GM04503 (cell line): ENCODE data around the gene TBC1D22A.

ENCODE experiments used
- DNase-seq: peaks from one replicate; pipeline ENCODE4 v3.0.0-alpha.2; 2012; ENCODE audit warnings: low read depth

TBC1D22A gene

DNA sequence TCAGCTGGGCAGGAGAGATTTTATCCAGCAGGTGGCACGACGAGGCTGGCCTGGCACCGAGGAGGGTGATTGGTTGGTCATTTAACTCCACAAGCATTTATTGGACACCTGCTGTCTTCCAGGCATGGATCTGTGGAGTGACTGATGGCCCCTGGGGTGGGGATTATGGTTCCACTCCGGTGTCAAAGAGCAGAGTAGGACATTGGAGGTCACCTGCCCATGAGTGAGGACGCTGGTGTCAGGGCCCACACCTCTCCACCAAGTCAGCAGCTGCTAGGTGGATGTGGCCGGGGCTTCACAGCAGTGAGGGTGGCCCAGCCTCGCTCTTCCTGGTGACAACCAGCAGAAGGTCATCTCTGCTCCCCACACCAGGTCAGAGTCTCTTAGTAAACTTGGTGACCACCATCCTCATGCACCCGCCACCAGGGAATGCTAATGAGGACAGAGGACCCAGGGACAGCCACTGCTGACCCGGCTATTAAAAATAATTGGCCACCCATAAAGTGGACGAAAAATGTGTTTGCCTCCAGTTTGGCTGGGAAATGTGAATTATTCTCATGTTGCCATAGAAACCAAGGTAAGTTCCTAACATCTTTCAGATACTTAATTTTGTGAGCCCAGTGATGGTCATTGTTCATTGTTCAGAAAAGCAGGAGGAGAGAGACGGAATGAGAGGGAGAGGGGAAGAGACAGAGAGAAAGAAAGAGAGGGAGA lies 428.7 kb downstream of the TBC1D22A start:
- DNase-seq: no peak

DNA sequence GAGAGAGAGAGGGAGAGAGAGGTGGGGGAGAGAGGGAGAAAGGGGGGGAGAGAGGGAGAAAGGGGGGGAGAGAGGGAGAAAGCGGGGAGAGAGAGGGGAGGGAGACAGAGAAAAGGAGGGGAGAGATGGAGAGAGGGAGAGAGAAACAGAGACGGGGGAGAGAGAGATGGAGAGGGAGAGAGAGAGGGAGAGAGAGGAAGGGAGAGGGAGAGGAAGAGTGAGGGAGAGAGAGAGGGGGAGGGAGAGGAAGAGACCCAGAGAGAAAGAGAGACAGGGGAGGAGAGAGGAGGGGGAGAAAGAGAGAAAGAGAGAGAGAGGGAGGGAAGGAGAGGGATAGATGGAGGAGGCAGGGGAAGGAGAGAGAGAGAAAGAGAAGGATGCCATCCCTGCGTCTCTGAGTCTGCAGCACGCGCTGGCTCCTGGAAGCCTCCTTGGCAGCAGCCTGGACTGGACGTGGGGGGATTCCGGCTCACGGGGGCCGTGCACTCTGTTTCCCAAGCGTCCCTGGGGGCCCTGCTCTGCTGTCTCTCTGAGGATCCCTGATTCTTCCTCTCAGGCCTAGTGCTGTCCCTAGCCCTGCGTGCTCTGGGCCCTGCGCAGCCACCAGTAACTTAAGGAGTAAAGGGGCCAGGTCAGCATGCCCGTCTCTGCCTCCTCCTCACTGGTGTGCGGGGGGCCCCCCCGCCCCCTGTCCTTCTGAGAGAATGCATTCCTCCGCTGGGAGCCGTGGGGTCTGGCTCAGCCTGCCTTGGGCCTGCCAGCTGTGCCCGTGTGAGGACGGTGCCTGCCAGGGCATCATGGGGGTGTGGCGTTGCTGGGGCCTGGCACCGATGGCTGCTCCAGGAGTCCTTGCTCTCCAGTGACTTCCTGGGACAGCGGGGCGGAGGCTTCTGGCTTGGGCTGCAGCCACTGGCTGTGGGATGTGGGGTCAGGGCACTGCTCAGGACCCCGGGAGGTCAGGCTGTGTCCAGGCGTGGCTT lies 429.5 kb downstream of the TBC1D22A start:
- DNase-seq: no peak

DNA sequence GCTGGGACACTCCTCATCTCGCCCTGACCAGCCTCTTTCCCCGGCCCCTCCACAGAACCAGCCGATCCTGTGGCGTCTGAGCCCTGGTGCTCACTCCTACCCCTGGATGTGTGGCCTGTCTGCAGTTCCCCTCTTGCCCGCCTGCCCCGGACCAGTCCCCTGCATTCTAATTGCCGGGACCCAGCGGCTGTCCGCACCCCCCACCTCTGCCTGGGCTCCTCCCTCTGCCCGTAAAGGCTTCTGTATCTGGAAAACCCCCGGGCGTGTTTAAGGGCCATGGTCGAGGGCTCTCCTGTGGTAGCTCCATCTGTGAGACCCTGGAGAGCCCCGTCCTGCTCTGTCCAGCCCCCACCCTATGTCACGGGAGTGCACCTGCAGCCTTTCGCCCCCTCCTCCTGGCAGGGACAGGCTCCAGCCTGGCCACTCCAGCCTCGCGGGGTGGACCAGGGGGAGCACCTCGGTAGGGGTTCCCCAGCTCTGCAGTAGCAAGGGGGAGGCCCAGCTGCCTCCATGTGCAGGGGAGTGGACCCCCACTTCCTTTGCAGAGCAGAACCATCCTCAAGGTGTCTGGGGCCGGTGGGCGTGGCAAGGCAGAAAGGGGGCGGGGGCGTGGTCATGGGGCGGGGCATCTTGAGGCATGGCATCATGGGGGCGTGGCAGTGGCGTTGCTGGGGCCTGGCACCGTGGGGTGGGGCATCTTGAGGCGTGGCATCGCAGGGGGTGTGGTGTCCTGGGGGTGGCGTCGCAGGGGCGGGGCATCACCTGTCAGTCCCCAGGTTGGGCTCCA lies 430.4 kb downstream of the TBC1D22A start:
- DNase-seq: no peak

DNA sequence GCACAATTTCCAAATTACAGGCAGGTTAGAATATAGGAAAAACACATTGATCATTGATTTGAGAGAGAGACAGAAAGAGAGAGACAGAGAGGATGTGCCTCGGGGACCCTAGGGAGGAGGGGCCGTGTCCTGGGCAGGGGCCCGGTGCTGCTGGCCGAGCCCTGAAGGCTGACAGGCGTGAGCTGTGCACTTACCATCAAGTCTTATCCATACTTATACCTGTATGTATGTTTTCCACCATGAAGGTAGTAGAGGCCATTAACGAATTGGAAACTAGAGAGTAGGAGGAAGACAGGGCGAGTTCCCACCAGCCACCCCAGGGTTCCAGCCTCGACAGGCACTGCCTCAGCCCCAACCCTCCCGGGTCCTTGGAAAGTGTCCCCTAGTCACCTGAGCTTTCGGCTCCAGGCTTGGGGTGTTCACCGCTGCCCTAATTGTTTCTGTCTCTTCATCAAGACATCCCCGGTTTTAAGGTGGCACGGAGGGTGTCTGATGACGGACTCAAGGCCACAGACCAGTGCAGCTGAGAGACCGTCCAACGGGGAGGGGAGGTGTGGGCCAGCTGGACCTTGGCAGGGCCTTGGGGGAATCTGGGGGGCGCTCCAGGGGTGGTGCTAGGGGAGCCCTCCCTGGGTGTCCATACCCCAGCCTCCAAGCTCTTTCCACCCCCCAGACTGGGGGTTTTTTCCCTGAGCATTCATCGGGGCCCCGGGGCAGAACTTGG lies 431.3 kb downstream of the TBC1D22A start:
- DNase-seq: no peak

DNA sequence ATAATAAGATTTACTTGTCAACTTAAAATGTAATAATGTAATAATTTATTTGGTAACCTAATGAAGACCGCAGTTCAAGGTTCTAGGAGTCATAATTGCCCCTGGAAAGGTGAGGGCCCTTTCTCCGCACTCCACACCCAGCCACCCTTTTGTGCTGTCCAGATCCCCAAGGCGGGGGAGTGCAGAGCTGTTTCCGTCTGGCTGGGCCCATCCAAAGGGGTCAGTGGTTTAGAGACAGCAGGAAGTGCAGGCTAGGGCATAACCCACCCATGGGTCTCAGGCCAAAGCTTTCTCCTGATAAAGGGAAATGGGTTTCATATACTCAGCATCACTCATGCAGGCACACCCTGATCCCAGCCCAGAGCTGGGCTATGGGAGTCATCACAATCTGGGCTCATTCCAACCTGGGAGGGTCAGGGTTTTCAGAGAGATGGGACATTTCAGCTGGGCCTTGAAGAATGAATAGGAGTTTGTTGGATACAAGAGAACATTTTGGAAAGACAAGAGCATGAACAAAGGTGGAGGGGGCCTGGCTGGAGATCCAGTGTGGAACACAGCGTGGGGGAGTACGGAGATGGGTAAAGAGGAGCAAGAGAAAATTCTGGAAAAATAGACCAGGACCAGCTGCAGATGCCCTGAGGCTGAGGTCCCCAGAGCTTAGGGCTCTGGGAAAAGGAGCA lies 432.2 kb downstream of the TBC1D22A start:
- no peak for DNase-seq

DNA sequence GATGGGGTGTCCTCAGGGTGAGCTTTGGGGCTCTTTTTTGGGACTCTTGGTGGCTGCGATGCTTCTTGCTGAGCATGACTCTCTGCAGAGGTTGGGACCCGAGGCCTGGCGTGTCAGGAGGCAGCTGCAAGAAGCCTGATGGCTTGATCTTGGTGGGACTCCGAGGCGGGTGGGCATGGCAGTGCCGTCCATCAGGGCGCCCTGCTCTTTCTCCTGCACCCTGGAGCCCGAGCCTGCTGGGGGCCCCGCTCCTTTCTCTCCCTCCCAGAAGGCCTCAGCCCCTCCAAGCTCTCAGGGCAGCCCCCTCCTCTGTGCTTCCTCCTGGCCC lies 432.7 kb downstream of the TBC1D22A start:
- DNase-seq: no peak

DNA sequence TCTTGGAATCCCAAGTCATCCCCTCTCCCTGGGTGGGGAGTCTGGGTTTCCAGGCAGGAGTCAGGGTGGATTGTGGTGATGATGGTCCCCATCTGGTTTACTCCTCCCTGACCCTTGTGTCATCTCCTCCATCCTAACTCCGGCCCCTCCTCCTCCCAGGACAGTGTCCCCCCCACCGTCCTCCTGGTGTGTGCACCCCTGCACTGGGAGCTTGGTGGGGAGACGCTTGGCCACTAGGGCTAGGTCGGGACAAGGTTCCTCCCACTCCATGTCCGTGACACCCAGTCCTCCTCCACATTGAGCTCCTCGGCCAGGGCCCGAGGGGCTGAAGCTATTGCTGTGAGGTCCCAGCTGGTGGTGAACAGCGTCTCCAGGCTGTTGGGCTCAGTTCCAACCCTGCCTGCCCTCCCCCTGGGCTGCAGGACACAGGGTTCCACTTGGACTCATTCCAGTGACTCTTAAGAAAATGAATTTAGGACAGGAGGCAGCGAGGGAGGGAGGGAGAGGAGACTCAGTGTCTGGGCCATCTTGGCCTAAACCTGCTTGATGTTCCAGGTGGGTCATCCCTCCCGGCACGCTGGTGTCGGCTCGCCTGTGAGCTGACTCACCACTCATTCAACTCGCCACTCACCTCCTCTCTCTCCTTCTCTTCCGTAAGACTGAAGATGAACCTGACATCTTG lies 433.2 kb downstream of the TBC1D22A start:
- DNase-seq: no peak

DNA sequence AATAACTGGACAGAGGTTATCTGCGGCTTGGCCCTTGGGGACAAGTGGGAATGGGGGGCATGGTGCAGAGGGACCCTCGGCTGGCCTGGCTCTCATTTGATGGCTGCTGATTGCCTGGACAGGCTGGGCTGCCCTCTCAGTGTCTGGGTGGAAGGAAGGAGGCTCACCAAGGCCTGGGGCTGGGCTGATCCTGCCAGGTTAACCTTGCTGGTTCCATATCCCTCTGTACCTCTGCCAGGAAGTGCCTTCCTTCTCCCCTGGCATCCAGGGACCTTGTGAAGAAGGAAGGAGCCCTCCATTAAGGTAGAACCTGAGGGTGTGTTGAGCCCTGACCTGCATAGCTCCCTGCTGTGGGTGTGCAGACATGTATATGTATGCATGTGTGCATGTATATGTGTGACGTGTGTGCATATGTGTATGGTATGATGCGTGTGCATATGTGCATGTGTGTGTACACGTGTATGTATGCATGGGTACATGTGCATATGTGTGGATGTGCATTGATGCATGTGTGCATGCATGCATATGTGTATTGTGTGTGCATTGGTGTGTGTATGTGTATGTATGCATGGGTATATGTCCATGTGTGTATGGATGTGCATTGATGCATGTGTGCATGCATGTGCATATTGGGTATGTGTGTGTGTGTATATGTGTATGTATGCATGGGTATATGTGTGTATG lies 433.9 kb downstream of the TBC1D22A start:
- DNase-seq: no peak

DNA sequence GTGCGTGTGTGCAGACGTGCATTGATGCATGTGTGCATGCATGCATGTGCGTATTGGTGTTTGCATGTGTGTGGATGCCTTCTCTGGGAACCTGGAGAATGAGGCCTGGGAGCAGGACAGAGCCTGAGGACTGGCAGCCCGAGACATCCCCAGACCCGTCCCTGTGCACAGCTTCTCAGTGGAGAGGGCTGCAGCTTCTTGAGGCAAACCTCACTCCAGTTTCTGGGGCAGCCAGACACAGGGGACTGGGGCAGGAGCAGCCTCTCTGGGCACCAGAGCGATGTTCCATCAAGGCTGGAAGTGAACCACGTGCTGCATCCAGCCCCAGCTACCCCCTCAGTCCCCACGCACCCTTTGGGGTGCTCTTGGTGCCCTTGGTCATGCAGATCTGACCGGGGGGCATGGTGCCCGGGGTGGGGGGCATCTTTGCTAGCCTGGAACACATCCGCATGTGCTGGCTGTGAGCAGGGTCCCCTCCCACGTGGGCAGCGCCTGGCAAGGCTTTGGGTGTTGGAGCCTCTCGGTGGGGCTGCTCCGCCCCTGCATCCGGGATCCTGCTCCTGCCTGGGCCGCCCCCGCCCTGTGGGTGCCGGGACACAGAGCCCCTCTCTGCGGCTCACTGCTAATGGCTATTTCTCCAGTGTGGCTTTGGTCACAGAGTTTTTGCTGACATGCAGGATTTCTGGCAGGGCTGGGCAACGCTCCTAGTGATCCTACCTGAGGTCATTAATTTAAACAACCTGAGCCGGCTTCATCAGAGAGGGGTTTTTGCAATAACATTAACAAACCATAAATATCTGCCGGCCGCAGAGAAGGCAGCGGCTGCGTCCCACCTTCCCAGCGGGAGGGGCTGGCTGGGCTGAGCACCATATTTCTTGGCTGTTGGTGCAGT lies 434.7 kb downstream of the TBC1D22A start:
- no peak for DNase-seq

DNA sequence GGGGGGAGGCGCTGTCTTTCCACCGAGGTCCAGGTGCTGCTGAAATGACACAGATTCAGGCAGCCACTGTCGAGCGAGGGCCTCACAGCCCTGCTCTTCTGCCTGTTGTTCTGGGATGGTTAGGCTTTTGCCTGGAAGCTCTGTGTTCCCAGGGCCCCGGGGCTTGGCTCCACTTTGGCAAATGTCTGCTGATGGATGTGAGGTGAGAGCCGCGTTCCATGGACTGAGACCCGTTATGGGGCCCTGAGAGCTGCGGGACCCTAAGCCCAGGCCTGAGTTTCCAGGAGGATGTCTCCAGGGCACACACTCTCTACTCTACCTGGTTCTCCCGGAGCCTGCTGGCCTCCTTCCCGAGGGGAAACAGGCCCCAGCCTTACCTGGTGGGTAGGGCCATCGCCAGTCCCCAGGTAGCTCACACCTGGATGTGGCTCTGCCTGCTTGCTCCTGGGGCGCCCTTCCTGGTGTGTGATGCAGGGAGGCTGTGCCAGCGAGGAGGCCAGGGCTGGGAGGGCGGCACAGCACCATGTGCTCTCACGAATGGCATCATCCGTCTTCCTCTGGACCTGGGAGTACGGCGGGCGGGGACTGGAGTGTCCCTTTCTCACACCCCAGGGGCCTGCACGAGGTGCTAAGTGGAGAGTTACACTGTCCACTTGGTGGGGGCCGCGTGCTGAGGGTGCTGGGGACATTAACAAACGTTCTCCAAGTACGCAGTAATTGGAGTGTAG lies 435.5 kb downstream of the TBC1D22A start:
- DNase-seq: no peak

DNA sequence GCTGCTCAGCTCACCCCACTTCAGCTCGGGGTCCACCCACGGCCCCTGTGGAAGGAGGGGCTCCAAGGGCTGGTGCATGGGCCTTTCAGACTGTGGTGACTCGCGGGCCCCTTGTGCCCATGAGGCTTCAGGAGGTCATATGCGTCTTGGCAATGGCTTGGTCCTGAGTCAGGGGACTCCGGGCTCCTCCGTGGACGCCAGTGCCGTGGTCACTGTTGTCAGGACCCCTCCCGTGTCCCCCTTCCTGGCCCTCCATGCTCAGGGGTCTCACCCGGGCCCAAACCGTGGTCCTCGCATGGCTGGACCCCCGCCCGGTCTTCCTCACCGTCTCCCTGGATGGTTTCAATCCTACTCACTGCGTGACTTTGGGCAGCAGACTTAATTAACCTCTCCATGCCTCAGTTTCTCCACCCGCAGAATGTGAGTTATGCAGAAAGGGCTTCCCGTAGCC lies 436.4 kb downstream of the TBC1D22A start:
- DNase-seq: no peak

DNA sequence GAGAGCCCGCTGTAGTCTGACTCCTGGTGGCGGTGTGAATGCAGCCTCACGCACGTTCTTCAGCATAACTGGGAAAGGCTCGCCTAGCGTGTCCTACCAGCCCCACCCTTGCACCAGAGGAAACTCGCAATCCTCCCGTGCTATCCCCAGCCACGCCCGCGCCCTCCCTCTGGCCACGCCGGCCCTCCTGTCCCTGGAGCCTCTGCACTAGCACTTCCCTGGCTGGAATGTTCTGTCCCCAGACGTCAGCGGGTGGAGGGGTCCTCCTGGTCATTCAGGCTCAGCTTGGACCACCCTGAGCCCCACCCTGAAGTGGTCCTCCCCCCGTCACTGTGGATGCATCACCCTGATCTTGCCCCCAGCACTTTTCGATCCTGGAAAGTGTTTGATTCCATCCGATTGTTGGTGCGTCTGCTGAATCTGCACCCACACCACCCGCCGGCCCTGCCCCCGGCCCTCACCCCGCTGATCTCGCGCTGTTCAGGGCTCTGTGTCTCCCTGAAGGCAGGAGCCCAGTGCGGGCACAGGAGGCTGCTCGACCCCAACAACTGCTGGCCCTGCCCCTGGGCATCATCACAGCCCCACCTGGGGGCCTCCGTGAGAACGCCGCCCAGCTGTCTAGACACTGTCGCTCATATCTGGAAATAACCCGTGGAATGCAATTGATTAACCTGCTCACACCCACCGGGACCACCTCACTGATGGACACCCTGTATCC lies 437.0 kb downstream of the TBC1D22A start:
- DNase-seq: no peak

DNA sequence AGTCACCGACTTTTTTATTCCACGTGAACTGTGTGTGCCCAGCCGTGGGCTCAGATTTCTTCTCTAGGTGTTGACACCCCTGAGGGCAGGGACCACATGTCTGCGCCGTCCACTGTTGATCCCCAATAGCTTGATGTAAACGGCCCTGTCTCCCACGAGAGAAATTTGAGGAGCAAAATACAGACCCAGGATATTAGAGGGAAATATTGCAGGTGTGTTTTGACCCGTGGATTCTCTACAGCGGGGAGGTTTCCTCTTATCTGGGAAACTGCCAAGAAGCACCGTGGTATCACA lies 437.5 kb downstream of the TBC1D22A start:
- no peak for DNase-seq

DNA sequence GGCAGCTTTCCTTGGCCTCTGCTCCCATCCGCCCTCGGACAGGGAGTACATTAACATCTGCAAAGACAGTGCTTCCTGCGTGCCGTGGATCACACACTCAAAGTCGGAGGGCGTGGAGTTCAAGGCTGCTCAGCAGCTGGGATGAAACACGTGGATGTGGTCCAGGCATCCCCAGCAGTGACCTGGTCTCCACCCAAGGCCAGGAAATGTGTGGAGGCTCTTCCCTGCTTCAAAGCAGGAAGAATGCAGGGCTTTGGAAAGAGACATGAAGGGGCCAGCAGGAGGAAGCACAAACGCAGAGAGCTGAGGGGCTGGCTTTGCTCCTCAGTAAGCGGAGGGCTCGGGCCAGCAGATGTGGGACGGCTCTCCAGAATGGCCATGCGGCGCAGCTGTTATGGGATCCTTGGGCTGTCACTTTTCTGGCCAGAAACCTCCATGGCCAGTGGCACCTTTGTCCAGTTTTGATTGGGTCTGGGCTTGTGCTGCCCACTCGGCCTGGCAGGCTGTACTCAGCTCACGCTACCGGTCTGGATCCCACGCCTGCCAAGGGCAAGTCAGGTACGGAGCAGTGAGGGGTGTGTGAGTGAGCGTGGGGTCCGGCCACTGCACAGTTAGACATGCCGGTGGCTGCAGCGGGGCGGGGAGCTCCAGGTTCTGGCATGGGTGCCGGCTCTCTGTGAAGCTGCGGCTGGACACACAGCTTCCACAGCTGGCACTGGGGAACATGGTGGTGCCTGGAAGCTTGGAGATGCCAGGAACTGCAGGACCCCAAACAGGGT lies 438.0 kb downstream of the TBC1D22A start:
- no peak for DNase-seq

DNA sequence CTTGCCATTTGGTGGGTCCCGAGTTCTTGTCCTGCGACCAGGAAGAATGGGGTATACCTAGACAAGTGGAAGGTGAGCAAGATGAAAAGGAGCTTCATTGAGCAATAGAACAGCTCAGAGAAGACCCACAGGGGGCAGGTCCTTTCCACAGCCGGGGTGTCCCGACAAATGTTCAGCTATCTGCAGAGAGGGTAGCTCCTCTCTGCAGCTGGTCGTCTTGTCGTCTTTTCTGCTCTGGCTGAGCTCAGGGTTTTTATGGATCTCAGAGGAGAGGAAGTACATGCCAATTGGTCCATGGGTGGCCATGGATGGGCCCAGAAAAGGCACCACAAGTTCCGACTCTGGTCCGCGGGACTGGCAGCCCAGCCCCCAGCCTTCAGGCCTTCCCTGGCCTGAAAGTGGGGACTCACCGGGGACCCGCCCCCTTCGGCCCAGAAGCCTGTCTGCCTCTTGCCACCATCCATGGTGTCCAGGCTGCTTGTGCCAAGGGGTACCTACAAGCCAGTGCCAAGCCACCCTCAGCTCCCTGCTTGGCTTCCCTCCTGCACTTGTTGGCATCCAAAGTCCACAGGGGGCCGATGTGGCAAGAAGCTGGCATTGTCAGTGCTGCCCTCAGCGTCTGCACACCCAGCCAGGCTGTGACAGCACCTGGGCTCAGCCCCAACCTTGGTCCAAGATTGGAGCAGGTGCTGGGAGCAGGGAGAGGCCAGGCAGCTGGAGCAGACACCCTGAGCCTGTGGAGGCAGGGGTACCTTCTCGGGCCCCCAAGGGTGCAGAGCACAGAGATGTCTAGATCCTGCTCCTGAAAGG lies 438.9 kb downstream of the TBC1D22A start:
- no peak for DNase-seq
